NCI-H2171 (cell line): ENCODE results near the gene EMB.
"Not testable (repeated sequence)": the region's sequence is repeated elsewhere in the genome, so short reads cannot be mapped to it uniquely, and the experiment has no call there.

Experiments
- DNase-seq: peaks from one replicate; lab custom pipeline; 2025; lab: John Stamatoyannopoulos, UW

Gene EMB

GRCh38 chr5:50440651-50441492 lies at the start of gene EMB:
EMB (minus strand) TSS chr5:50441288; CDS start chr5:50441151, 137 bp downstream.
- no peak for DNase-seq

DNA sequence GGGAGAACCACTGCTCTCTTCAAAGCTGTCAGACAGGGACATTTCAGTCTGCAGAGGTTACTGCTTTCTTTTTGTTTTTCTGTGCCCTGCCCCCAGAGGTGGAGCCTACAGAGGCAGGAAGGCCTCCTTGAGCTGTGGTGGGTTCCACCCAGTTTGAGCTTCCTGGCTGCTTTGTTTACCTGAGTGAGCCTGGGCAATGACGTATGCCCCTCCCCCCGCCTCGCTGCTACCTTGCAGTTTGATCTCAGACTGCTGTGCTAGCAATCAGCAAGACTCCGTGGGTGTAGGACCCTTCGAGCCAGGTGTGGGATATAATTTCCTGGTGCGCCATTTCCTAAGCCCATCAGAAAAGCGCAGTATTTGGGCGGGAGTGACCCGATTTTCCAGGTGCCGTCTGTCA lies 48.4 kb upstream of the EMB start:
- DNase-seq = not testable (repeated sequence)

DNA sequence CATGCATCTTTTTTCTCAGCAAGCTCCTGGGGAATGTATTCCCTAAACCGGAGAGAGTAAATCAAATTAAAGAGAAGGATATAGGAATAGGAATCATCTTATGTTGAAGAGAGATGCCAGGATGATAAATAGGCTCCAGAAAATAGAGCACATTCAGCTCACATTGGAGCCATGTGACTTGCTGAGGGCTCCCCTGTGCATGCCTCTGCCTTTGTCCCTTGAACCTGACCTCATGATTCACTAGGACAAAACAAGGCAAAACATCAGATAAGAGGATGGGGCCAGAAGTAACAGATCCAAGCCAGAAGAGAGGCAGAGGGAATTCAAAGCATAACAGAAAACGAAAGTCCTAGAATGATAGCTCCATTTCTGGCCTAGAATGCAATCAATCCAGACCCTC lies 37.7 kb upstream of the EMB start:
- not testable (repeated sequence) for DNase-seq

GRCh38 chr5:50476549-50476948 lies 35.5 kb upstream of the EMB start:
- DNase-seq = no peak

DNA sequence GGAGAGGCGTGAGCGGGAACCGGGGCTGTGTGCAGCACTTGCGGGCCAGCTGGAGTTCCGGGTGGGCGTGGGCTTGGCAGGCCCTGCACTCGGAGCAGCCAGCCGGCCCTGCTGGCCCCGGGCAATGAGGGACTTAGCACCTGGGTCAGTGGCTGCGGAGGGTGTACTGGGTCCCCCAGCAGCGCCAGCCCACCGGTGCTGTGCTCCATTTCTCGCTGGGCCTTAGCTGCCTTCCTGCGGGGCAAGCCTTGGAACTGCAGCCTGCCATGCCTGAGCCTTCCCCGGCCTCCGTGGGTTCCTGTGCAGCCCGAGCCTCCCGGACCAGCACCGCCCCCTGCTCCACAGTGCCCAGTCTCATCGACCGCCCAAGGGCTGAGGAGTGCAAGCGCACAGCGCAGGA lies 23.9 kb upstream of the EMB start:
- DNase-seq = not testable (repeated sequence)

DNA sequence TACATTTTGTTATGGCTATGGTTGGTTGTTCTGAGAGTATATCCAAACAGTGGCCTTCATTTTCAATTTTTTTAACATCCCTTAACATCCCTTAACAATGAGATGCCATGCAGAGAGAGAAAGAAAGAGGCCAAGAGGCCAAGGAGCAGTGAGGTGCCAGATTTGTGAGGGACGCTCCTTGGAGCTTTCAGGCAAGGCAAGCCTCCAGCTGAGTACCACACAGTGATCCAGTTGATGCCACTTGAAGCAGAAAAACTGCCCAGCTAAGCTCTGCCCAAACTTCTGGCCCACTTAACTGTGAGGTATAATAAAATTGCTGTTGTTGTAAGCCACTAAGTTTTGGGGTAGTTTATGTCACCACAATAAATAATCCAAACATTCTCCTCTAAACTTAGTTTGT lies 22.6 kb upstream of the EMB start:
- no peak for DNase-seq

GRCh38 chr5:50463047-50463446 lies 22.0 kb upstream of the EMB start:
- no peak for DNase-seq

DNA sequence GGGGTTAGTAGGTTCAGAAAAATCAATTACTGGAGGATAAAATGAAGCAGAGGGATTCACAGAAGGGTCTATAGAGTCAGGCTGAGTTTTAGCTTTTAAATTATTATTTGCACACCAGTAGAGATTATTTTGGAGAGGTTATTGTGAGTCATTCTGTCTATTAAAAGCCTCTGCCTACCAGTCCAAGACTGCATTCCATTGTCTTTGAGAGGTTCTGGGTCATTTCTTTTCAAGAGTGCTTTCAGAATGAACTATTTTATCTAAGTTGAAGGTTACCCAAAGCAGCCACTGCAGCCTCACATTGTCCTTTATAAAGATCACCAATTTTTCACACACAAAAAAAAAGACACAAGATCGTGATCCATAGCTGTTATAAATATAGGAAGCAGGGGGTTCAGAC lies 21.5 kb upstream of the EMB start:
- not testable (repeated sequence) for DNase-seq

- not testable (repeated sequence) for DNase-seq
Measured at GRCh38 chr5:50458372-50458771, 17.3 kb upstream of the EMB start.

GRCh38 chr5:50449241-50449640 lies 8.2 kb upstream of the EMB start:
- DNase-seq = not testable (repeated sequence)

- no peak for DNase-seq
Measured at GRCh38 chr5:50447941-50448340, 6.9 kb upstream of the EMB start.

- no peak for DNase-seq
Measured at GRCh38 chr5:50447228-50447627, 6.1 kb upstream of the EMB start.

DNA sequence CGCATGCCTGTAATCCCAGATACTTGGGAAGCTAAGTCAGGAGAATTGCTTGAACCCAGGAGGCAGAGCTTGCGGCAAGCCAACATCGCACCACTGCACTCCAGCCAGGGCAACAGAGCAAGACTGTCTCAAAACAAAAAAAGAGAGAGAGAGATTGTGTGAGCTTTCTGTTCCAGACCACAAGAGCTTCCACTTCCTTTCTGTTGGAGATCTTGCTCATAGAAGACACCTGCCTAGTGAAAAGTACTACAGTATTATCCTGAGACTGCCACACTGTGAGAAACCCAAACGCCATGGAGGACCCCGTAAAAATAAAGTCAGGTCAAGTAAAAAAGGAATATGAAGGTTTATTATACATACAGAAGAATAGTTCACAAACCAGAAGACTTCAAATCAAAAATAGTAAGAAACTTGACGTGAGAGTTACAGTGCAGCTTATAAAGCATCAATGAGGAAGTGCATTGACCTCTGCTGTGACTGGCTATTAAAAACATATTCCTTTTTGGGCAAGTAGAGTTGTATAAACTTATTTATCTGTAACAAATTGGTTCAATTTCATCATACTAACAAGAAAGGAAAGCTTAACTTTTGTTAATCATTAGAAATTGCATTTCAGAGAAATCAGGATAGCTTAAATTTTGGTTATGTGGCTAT lies 4.3 kb upstream of the EMB start:
- DNase-seq = no peak

DNA sequence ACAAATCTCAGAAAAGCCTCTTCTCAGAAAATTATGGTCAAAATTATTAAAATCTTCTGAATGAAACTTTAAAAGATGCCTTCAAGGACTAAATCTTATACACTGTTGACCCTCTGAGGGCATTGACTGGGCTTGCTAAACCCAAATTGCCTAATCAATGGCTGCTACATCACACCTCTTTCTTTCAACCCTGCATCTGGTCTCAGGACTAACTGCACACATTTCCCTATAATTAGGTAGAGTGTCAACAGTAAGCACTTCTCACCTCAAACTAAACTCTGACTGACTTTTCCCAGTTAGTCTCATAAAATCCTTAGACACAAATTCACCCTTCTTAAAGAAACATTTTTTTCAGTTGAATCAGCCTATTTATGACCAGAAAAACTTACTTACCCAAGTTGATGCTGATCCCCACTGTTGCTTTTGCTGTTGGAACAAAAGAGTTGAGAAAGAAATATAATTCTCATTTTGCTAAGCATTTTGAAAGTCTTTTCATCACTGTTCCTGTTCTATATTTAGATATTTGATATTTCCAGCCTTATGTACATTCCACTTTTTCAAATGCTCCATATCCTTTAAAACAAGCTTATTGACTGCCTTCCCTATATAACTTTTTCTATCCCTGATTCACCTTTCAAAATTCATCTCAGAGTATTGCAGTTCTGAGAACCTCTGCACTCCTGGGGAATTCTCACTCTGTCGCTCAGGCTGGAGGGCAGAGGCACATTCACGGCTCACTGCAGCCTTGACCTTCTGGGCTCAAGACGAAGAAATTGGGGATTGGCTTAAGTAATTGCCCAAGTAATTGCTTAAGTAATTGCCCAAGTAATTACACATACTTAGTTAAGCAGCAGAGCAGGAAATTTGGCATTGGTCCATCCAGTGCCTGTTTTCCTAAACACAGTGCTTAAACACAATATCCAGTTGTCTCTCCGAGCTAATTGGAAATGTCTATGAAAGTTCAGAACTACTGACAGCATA lies 1.8 kb upstream of the EMB start:
- not testable (repeated sequence) for DNase-seq

DNA sequence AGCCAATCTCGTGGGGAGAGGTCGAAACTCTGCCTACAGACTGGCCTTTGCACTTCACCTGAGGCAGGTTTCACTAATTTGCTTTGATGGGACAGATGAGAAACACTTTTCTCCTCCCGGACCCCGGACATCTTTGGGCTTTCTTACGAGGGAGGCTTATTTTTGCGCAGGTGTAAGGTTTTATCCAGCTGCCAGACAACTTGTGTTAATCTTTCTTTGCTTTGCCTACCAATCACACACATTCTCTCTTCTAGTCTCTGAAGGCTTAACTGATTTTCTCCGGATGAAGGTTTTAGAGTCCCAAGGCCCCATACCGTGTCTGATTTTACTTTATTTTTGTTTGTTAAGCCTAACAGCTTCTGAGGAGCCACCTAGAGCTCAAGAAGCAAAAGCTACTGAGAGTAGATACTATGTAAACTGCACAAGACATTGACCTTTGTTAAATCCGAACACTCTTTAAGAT lies 436 bp upstream of the EMB start:
- no peak for DNase-seq

DNA sequence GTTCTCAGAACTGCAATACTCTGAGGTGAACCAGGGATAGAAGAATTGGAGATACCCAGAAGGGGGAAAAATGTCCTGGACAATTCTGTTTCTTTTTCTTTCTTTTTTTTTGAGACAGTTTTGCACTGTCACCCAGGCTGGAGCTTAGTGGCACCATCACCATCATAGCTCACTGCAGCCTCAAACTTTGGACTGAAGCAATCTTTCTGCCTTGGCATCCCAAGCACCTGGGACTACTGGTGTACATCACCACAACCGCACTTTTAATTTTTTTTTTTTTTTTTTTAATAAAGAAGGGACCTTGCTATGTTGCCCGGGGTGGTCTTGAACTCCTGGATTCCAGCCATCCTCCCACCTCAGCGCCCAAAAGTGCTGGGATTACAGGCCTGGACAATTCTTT lies 1.9 kb downstream of the EMB start:
- no peak for DNase-seq

DNA sequence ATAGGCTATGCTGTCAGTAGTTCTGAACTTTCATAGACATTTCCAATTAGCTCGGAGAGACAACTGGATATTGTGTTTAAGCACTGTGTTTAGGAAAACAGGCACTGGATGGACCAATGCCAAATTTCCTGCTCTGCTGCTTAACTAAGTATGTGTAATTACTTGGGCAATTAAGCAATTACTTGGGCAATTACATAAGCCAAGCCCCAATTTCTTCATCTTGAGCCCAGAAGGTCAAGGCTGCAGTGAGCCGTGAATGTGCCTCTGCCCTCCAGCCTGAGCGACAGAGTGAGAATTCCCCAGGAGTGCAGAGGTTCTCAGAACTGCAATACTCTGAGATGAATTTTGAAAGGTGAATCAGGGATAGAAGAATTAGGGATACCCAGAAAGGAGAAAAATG lies 3.0 kb downstream of the EMB start:
- DNase-seq = not testable (repeated sequence)

GRCh38 chr5:50435168-50435567 lies 5.9 kb downstream of the EMB start:
- DNase-seq = no peak

DNA sequence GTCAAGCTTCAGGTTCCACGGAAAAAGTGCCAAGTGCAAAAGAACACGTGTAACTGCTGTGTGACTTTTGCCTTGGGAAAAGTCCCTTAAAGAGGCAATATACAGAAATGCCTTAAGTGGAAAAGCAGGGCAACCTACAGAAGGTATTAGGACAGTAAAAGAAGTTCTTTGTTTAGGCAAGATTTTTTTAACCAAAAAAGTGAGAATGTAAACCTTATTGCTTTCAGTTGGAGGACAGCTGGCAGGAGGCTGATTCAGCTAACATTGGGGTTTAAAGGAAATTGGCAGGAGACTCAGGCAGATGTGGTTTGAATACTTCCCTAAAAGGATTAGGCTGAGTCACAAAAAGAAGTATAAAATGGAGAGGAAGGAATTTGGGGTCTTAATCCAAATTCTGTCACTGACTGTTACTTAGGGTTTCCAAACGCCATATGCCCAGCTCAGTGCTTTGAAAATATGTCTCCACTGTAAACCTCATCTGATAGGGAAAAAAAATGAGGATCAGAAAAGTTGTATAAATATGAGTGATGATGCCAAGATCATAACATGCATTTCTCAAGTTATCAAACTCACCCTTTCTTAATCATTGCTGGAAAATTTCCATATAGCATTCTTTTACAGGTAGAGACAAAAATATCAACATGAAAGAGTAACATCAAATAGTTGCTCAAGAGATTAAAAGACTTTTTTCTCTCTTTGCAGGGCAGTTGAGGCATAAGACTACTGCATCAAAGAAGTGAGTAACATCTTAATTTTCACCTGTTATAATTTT lies 9.8 kb downstream of the EMB start:
- DNase-seq = not testable (repeated sequence)

DNA sequence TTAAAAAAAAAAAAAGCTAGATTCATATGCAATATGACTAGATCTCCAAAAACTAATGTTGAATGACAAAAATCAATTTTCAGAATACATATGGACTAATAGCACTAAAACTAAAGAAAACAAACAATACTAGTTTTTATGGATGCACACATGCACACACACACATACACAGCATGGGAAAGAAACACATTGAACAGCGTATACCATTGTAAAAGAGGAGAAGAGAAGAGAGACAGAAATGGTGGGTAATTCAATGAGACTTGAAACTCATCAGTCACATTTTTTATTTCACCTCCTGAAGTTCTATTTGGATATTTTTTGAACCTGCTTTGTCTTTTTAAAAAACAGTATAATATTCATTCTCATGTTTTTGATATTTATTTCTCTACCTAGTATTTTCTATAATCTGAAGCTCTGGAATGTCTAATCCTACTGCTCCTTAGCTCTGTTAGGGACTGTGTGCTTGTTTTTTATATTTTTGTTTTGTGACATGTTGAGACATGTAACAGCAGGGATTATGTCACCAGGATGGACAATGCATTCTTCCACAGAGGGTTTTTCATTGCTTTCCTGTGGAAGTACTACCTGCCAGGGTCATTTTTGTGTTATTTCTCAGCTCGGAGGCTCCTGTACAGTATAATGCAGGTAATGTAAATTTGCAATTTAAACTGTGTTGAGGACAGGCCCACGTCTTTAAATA lies 17.8 kb downstream of the EMB start:
- not testable (repeated sequence) for DNase-seq
